Measurements from ENCODE around the gene MAN1C1.
A peak's percentile ranks its signal among the peaks of the same experiment; 100 is the strongest.

MAN1C1 gene

GRCh38 chr1:25615563-25616094, 962 bp upstream of the MAN1C1 start:
- TF ChIP-seq EZH2phosphoT487 (conservative IDR thresholded peaks at IDR 0.05; ENCODE audit: low read length) (no peak), CTCF (IDR thresholded peaks at IDR 0.05; ENCODE audit: insufficient read depth, low read length, poor library complexity, severe bottlenecking) (no peak)
- Histone ChIP-seq H3F3A (ENCODE audit: insufficient read depth) (peaks cover 4% of the 10 kb centered on the region; the same call in 1 of the 2 replicates), H3K9ac (ENCODE audit: low read length) (peak overlapping the region; percentile 67), H4K20me1 (ENCODE audit: low read depth, low read length) (no peaks in the 10 kb centered on the region), H3K79me2 (ENCODE audit: insufficient read depth, low read length) (no peaks in the 10 kb centered on the region), H3K9me2 (replicated peaks; ENCODE audit: insufficient read depth, low read length) (no peaks in the 10 kb centered on the region), H3K4me3 (ENCODE audit: insufficient read depth, low read length, poor library complexity, severe bottlenecking) (peak overlapping the region; percentile 55), H3K27ac (ENCODE audit: low read depth, low read length) (no peak overlapping the region; the same call in 1 of the 2 replicates), H3K9me3 (ENCODE audit: insufficient read depth, low read length) (no peaks in the 10 kb centered on the region), H2AFZ (ENCODE audit: low read depth, low read length, severe bottlenecking) (peak overlapping the region; percentile 54), H3K36me3 (ENCODE audit: low read length) (no peaks in the 10 kb centered on the region), H3K27me3 (ENCODE audit: low read length) (no peaks in the 10 kb centered on the region), H3K4me2 (ENCODE audit: low read depth, low read length, poor library complexity, severe bottlenecking) (peak overlapping the region; percentile 67)

DNA sequence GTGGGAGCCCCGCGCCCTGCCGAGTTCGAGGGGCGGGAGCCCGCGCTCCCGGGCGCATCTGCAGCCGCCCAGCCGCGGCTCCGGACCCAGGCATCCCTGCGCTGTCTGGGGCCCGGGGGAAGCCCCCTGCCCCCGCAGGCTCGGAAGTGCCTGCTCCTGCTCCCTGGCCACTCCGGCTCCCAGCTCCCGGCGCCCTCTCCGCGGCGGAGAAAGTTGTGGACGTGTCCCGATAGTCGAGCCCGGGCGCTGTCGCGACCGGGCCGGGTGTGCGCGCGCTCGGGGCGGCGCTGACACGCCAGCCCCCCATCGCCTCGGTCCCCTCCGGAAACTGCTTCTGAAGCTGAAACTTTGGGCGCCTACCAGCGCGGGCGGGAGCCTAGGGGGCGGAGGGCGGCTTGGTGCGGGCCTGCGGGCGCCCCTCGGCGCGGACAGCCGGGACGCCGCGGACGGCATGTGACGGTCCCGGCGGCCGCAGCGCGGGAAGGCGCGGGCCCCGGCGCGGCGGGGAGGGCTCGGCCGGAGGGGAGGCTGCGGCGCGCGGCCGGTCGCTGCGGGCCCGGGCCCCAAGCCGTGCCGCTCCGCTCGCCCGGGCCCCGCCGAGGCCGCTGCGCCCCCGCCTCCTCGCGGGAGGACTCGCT, 515 bp downstream of the MAN1C1 start:
- Histone ChIP-seq H3K9me2 (replicated peaks; ENCODE audit: insufficient read depth, low read length) (no peaks in the 10 kb centered on the region), H4K20me1 (ENCODE audit: low read depth, low read length) (no peaks in the 10 kb centered on the region), H3K36me3 (ENCODE audit: low read length) (no peaks in the 10 kb centered on the region), H3K9ac (ENCODE audit: low read length) (peak overlapping the region; percentile 61), H3K9me3 (ENCODE audit: insufficient read depth, low read length) (no peaks in the 10 kb centered on the region), H3K79me2 (ENCODE audit: insufficient read depth, low read length) (no peaks in the 10 kb centered on the region), H3F3A (ENCODE audit: insufficient read depth) (peaks cover 4% of the 10 kb centered on the region; the same call in 1 of the 2 replicates), H3K27ac (ENCODE audit: low read depth, low read length) (no peak overlapping the region), H3K4me2 (ENCODE audit: low read depth, low read length, poor library complexity, severe bottlenecking) (peak overlapping the region; percentile 89), H2AFZ (ENCODE audit: low read depth, low read length, severe bottlenecking) (peak overlapping the region; percentile 78), H3K27me3 (ENCODE audit: low read length) (no peaks in the 10 kb centered on the region), H3K4me3 (ENCODE audit: insufficient read depth, low read length, poor library complexity, severe bottlenecking) (peak overlapping the region; percentile 65)
- TF ChIP-seq EZH2phosphoT487 (conservative IDR thresholded peaks at IDR 0.05; ENCODE audit: low read length) = no peak
- no peak for TF ChIP-seq CTCF (IDR thresholded peaks at IDR 0.05; ENCODE audit: insufficient read depth, low read length, poor library complexity, severe bottlenecking)

DNA sequence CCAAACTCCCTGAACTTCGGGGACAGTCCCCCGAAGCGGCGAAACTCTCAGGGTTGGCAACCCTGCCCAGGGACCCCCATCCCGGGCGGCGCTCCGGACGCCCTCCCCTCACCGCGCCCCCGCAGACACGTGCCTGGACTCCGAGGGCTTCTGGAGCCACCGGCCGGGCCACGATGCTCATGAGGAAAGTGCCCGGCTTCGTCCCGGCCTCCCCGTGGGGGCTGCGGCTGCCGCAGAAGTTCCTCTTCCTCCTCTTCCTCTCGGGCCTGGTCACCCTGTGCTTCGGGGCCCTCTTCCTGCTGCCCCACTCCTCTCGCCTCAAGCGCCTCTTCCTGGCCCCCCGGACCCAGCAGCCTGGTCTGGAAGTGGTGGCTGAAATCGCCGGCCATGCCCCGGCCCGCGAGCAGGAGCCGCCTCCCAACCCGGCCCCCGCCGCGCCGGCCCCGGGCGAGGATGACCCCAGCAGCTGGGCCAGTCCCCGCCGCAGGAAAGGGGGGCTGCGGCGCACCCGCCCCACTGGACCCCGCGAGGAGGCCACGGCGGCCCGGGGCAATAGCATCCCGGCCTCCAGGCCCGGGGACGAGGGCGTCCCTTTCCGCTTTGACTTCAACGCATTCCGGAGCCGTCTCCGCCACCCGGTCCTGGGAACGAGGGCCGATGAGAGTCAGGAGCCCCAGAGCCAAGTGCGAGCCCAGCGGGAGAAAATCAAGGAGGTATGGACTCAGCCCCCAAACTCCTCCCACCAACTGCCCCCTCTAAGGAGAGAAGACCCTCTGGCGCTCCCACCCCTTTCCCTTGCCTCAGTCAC, 1.2 kb downstream of the MAN1C1 start:
- no peaks in the 10 kb centered on the region for H3K9me3 ChIP-seq (ENCODE audit: insufficient read depth, low read length)
- peaks cover 4% of the 10 kb centered on the region; the same call in 1 of the 2 replicates for H3F3A ChIP-seq (ENCODE audit: insufficient read depth)
- TF ChIP-seq EZH2phosphoT487 (conservative IDR thresholded peaks at IDR 0.05; ENCODE audit: low read length) = no peak
- no peak for TF ChIP-seq CTCF (IDR thresholded peaks at IDR 0.05; ENCODE audit: insufficient read depth, low read length, poor library complexity, severe bottlenecking)
- H3K4me2 ChIP-seq (ENCODE audit: low read depth, low read length, poor library complexity, severe bottlenecking) = no peak overlapping the region
- no peak overlapping the region for H2AFZ ChIP-seq (ENCODE audit: low read depth, low read length, severe bottlenecking)
- H3K27ac ChIP-seq (ENCODE audit: low read depth, low read length) = no peak overlapping the region
- H3K9ac ChIP-seq (ENCODE audit: low read length) = no peak overlapping the region
- no peak overlapping the region for H3K4me3 ChIP-seq (ENCODE audit: insufficient read depth, low read length, poor library complexity, severe bottlenecking)
- no peaks in the 10 kb centered on the region for H3K27me3 ChIP-seq (ENCODE audit: low read length)
- no peaks in the 10 kb centered on the region for H4K20me1 ChIP-seq (ENCODE audit: low read depth, low read length)
- no peaks in the 10 kb centered on the region for H3K79me2 ChIP-seq (ENCODE audit: insufficient read depth, low read length)
- no peaks in the 10 kb centered on the region for H3K36me3 ChIP-seq (ENCODE audit: low read length)
- H3K9me2 ChIP-seq (replicated peaks; ENCODE audit: insufficient read depth, low read length) = no peaks in the 10 kb centered on the region
